SK-N-SH (cell line): ENCODE measurements around the gene CASZ1. TPM values are rescaled to one million over a fixed set of nuclear protein-coding genes. Genes with fewer than 3 reads are reported as not detected.

Source experiments
- CTCF ChIA-PET: fragments of 300-600, 350-600 bp; formaldehyde crosslinking; extraction: SDS; loops from one replicate; lab custom pipeline; 2021; lab: Yijun Ruan, JAX
- POLR2A ChIA-PET: fragments of 350-600 bp; sonication (Branson Sonifier 250); formaldehyde crosslinking; extraction: SDS; loops from one replicate; lab custom pipeline; 2020; ENCODE audit warnings: antibody characterized with exemption, inconsistent platforms; lab: Yijun Ruan, JAX
- DNase-seq: peaks from one replicate; pipeline ENCODE4 v3.0.0; 2012
- H2AFZ ChIP-seq: fragments of 200-600 bp; sonication (generic); 2 replicates; pipeline ENCODE4 v1.8.1; 2016; ENCODE audit warnings: antibody characterized with exemption, mild to moderate bottlenecking, low read depth
- H3F3A ChIP-seq: fragments of 200-600 bp; sonication (generic); replicated peaks from 2 replicates; pipeline ENCODE3; 2016; ENCODE audit warnings: antibody characterized with exemption, mild to moderate bottlenecking; ENCODE audit not compliant: insufficient read depth
- H3K27ac ChIP-seq, 2 experiments: fragments of 200-500 bp in 1 of 2; fragments of 200-600 bp in 1 of 2; sonication (Bioruptor generic) in 1 of 2; sonication (generic), shearing (Covaris generic) in 1 of 2; 2 replicates each; pipeline versions ENCODE4 v1.5.1 to v1.6.1; 2014 to 2016; ENCODE audit warnings: low read depth in 2 of 2, inconsistent platforms in 1 of 2, low read length in 1 of 2, mild to moderate bottlenecking in 1 of 2, mixed read lengths in 1 of 2
- H3K27me3 ChIP-seq: fragments of 200-600 bp; sonication (generic), shearing (Covaris generic); 2 replicates; pipeline ENCODE4 v1.6.1; 2016; ENCODE audit warnings: mixed run types; ENCODE audit not compliant: insufficient read depth
- H3K36me3 ChIP-seq, 2 experiments: fragments of 200-500 bp in 1 of 2; fragments of 200-600 bp in 1 of 2; sonication (Bioruptor generic) in 1 of 2; sonication (generic) in 1 of 2; replicated peaks in 1 of 2; 2 replicates each; pipeline versions ENCODE3 to v1.5.1; 2014 to 2016; ENCODE audit warnings: low read length in 1 of 2, mild to moderate bottlenecking in 1 of 2; ENCODE audit not compliant: insufficient read depth in 2 of 2, control insufficient read depth in 1 of 2
- H3K4me1 ChIP-seq, 2 experiments: fragments of 200-500 bp in 1 of 2; fragments of 200-600 bp in 1 of 2; sonication (Bioruptor generic) in 1 of 2; sonication (generic), shearing (Covaris generic) in 1 of 2; 2 replicates each; pipeline versions ENCODE4 v1.5.1 to v1.6.1; 2014 to 2016; ENCODE audit warnings: low read depth in 1 of 2, low read length in 1 of 2, mixed run types in 1 of 2; ENCODE audit not compliant: insufficient read depth in 2 of 2, control insufficient read depth in 1 of 2
- H3K4me2 ChIP-seq: fragments of 200-600 bp; sonication (generic), shearing (Covaris generic); 2 replicates; pipeline ENCODE4 v1.6.1; 2017; ENCODE audit warnings: mixed run types
- H3K4me3 ChIP-seq, 2 experiments: fragments of 200-500 bp in 1 of 2; fragments of 200-600 bp in 1 of 2; sonication (Bioruptor generic) in 1 of 2; sonication (generic), shearing (Covaris generic) in 1 of 2; 2 replicates each; pipeline versions ENCODE4 v1.5.1 to v1.8.1; 2014 to 2016; ENCODE audit warnings: low read depth in 2 of 2, inconsistent platforms in 1 of 2, low read length in 1 of 2, mild to moderate bottlenecking in 1 of 2, mixed read lengths in 1 of 2, moderate library complexity in 1 of 2
- H3K79me2 ChIP-seq: fragments of 200-600 bp; sonication (generic); 2 replicates; pipeline ENCODE4 v1.8.1; 2017; ENCODE audit warnings: mild to moderate bottlenecking; ENCODE audit not compliant: insufficient read depth
- H3K9ac ChIP-seq: fragments of 200-600 bp; sonication (generic); 2 replicates; pipeline ENCODE4 v1.6.1; 2017; ENCODE audit warnings: mixed run types
- H3K9me2 ChIP-seq: fragments of 200-600 bp; sonication (generic); 2 replicates; pipeline ENCODE4 v1.6.1; 2017; ENCODE audit warnings: mixed run types
- H3K9me3 ChIP-seq: fragments of 200-600 bp; sonication (generic); 2 replicates; pipeline ENCODE4 v1.6.1; 2017; ENCODE audit warnings: mixed run types, mild to moderate bottlenecking, moderate library complexity
- H4K20me1 ChIP-seq: fragments of 200-600 bp; sonication (generic); 2 replicates; pipeline ENCODE4 v1.6.1; 2017; ENCODE audit warnings: mild to moderate bottlenecking, mixed run types; ENCODE audit not compliant: insufficient read depth
- ELF1 ChIP-seq: IDR thresholded peaks from 2 replicates; pipeline ENCODE4 v1.4.0; 2012
- EZH2phosphoT487 ChIP-seq: fragments of 200-600 bp; sonication (generic); IDR thresholded peaks from 2 replicates; pipeline ENCODE4 v1.6.1; 2017; ENCODE audit warnings: low read depth, mixed run types, mild to moderate bottlenecking, antibody characterized with exemption, moderate library complexity, borderline replicate concordance
- POLR2AphosphoS5 ChIP-seq: IDR thresholded peaks from 2 replicates; pipeline ENCODE4 v1.6.1; 2012; ENCODE audit warnings: low read depth, low read length
- RAD21 ChIP-seq: IDR thresholded peaks from 2 replicates; pipeline ENCODE4 v1.6.1; 2012; ENCODE audit warnings: mild to moderate bottlenecking, low read length
- RCOR1 ChIP-seq: fragments of 150-350 bp; IDR thresholded peaks from 2 replicates; pipeline ENCODE4 v1.6.1; 2017; ENCODE audit warnings: antibody characterized with exemption, low read length
- SMC3 ChIP-seq: IDR thresholded peaks from 2 replicates; pipeline ENCODE4 v1.6.1; 2012; ENCODE audit warnings: low read depth, low read length, improper control_type of control experiment
- TAF1 ChIP-seq: IDR thresholded peaks from 2 replicates; pipeline ENCODE4 v1.6.1; 2012; ENCODE audit warnings: low read depth, mild to moderate bottlenecking, low read length, moderate library complexity, borderline replicate concordance
- TCF12 ChIP-seq: IDR thresholded peaks from 2 replicates; pipeline ENCODE4 v1.4.0; 2012
- WGBS: methylation state at CpG from one replicate; pipeline ENCODE4 v1.1.6; 2017; ENCODE audit warnings: low lambda C conversion rate; 5-methylcytosine and 5-hydroxymethylcytosine counted together
- polyA plus RNA-seq, 3 experiments: library from polyadenylated mRNA; depleted of rRNA; stranded (reverse); fragments of >200 nt; gene quantifications; 2 replicates each; pipeline ENCODE4 v1.2.3, GENCODE V29; 2012
- TF ChIP-seq, protein P1 (sequence below): IDR thresholded peaks from 2 replicates; pipeline ENCODE4 v1.4.0; 2012; ENCODE audit warnings: low read depth
- TF ChIP-seq, protein P2 (sequence below): IDR thresholded peaks from 2 replicates; pipeline ENCODE4; 2012
- TF ChIP-seq, protein P3 (sequence below): fragments of 200-600 bp; sonication (generic); IDR thresholded peaks from 2 replicates; pipeline ENCODE4 v1.6.1; 2017; ENCODE audit warnings: antibody characterized with exemption, mild to moderate bottlenecking, moderate library complexity

CASZ1 gene
- polyA plus RNA-seq, 1 of the 3 experiments (the other 2 are of a cell fraction), result 0.51 TPM

DNA sequence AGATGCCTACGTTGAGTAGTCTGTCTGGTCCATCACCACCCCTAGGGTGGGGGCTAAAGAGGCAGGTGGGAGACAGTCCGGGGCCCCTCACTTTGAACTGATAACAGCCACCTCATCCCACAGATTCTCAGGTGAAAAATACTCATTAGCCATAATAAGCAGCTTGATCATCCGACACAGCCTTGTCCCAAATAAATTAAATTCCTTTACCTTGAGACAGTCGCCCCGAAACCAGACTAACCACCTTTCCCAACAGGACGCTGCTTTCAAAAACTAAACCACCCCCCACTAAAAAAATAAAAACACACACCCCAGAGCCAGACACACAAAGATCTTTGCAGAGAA, 103.3 kb downstream of the CASZ1 start:
- TF ChIP-seq, protein P1, sequence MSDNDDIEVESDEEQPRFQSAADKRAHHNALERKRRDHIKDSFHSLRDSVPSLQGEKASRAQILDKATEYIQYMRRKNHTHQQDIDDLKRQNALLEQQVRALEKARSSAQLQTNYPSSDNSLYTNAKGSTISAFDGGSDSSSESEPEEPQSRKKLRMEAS, result no peak
- TF ChIP-seq, protein P2, sequence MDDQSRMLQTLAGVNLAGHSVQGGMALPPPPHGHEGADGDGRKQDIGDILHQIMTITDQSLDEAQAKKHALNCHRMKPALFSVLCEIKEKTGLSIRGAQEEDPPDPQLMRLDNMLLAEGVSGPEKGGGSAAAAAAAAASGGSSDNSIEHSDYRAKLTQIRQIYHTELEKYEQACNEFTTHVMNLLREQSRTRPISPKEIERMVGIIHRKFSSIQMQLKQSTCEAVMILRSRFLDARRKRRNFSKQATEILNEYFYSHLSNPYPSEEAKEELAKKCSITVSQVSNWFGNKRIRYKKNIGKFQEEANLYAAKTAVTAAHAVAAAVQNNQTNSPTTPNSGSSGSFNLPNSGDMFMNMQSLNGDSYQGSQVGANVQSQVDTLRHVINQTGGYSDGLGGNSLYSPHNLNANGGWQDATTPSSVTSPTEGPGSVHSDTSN, result no peak
- TF ChIP-seq RCOR1 (no peak), EZH2phosphoT487 (no peak), TCF12 (no peak)
- TF ChIP-seq, all 33 proteins: peak for 0
- H3K79me2 ChIP-seq, result no peaks in the 10 kb centered on the region
- no peak overlapping the region for H2AFZ ChIP-seq
- H4K20me1 ChIP-seq, result no peaks in the 10 kb centered on the region
- H3F3A ChIP-seq, result no peaks in the 10 kb centered on the region
- H3K4me1 ChIP-seq, result peaks cover 7 to 9% of the 10 kb centered on the region in 2 experiments; a peak in 1 of 4 replicates
- DNase-seq, result no peak
- WGBS, result 86% methylated on average over 6 of the region's 6 CpGs
- H3K4me3 ChIP-seq, result peak overlapping the region; percentile 60 to 85; a peak in 3 of 4 replicates
- no peaks in the 10 kb centered on the region for H3K9me3 ChIP-seq
- no peak overlapping the region for H3K27ac ChIP-seq
- H3K27me3 ChIP-seq, result no peaks in the 10 kb centered on the region
- H3K9me2 ChIP-seq, result no peaks in the 10 kb centered on the region
- H3K4me2 ChIP-seq, result peak overlapping the region; percentile 80
- H3K36me3 ChIP-seq, result no peaks in the 10 kb centered on the region
- POLR2A ChIA-PET, result no interaction called here
- CTCF ChIA-PET, result interaction anchor here (0.6 to 3.4 kb wide), 14 partner anchors 9 to 194 kb away, joined by 3 to 15 read pairs (median 4); no protein-coding TSS in a partner anchor
- peak overlapping the region; percentile 51; the same call in 1 of the 2 replicates for H3K9ac ChIP-seq

GRCh38 chr1:10692401-10693021, 103.9 kb downstream of the CASZ1 start:
- H4K20me1 ChIP-seq, result no peaks in the 10 kb centered on the region
- H3K4me3 ChIP-seq, result no peak overlapping the region
- no peaks in the 10 kb centered on the region for H3K36me3 ChIP-seq
- WGBS, result 79% methylated on average over 11 of the region's 13 CpGs
- H3K9ac ChIP-seq, result no peak overlapping the region
- H2AFZ ChIP-seq, result no peak overlapping the region
- no peak overlapping the region for H3K27ac ChIP-seq
- no peaks in the 10 kb centered on the region for H3F3A ChIP-seq
- peak; percentile 74 for DNase-seq
- H3K79me2 ChIP-seq, result no peaks in the 10 kb centered on the region
- no peaks in the 10 kb centered on the region for H3K27me3 ChIP-seq
- H3K9me2 ChIP-seq, result no peaks in the 10 kb centered on the region
- ChIA-PET POLR2A (no interaction called here), CTCF (interaction anchor here (0.6 to 3.4 kb wide), 21 partner anchors 8 to 218 kb away, joined by 3 to 15 read pairs (median 4); no protein-coding TSS in a partner anchor)
- no peaks in the 10 kb centered on the region for H3K9me3 ChIP-seq
- TF ChIP-seq RCOR1 (no peak), TAF1 (no peak), ELF1 (no peak), RAD21 (peak; percentile 64), SMC3 (peak; percentile 51; the same call in 1 of the 2 replicates), POLR2AphosphoS5 (no peak)
- TF ChIP-seq, protein P2, result no peak
- TF ChIP-seq, protein P3, sequence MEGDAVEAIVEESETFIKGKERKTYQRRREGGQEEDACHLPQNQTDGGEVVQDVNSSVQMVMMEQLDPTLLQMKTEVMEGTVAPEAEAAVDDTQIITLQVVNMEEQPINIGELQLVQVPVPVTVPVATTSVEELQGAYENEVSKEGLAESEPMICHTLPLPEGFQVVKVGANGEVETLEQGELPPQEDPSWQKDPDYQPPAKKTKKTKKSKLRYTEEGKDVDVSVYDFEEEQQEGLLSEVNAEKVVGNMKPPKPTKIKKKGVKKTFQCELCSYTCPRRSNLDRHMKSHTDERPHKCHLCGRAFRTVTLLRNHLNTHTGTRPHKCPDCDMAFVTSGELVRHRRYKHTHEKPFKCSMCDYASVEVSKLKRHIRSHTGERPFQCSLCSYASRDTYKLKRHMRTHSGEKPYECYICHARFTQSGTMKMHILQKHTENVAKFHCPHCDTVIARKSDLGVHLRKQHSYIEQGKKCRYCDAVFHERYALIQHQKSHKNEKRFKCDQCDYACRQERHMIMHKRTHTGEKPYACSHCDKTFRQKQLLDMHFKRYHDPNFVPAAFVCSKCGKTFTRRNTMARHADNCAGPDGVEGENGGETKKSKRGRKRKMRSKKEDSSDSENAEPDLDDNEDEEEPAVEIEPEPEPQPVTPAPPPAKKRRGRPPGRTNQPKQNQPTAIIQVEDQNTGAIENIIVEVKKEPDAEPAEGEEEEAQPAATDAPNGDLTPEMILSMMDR, result peak; percentile 36
- peaks cover 2 to 9% of the 10 kb centered on the region in 2 experiments; a peak in 1 of 4 replicates for H3K4me1 ChIP-seq
- no peak overlapping the region for H3K4me2 ChIP-seq
